HepG2 (cell line): ENCODE results near the gene SMARCD1. TPM values are rescaled to one million over a fixed set of nuclear protein-coding genes. Genes with fewer than 3 reads are reported as not detected.

Source experiments
- ATF1 ChIP-seq: IDR thresholded peaks from 2 replicates; pipeline ENCODE4 v1.6.1; 2016; ENCODE audit warnings: mild to moderate bottlenecking, control low read depth
- GTF2F1 ChIP-seq: fragments of 150-350 bp; IDR thresholded peaks from 2 replicates; pipeline ENCODE4 v1.6.1; 2014; ENCODE audit warnings: low read length
- POGZ ChIP-seq: sonication (generic); formaldehyde crosslinking; IDR thresholded peaks from 2 replicates; pipeline ENCODE4 v1.4.0; 2020; ENCODE audit warnings: mild to moderate bottlenecking, missing genetic modification reagents
- REPIN1 ChIP-seq: sonication (generic); formaldehyde crosslinking; IDR thresholded peaks from 2 replicates; pipeline ENCODE4 v1.8.0; 2022; ENCODE audit warnings: missing genetic modification reagents, low read depth, mild to moderate bottlenecking, borderline replicate concordance
- RFX3 ChIP-seq: IDR thresholded peaks from 2 replicates; pipeline ENCODE4 v1.6.1; 2016; ENCODE audit warnings: missing biosample characterization, missing genetic modification reagents
- SOX6 ChIP-seq, 2 experiments: fragments of 450-650 bp in 1 of 2; sonication (generic) in 1 of 2; formaldehyde crosslinking in 1 of 2; IDR thresholded peaks; 2 replicates each; pipeline versions ENCODE4 v1.4.0 to v1.6.1; 2017 to 2020; ENCODE audit warnings: antibody characterized with exemption in 1 of 2, mild to moderate bottlenecking in 1 of 2, missing genetic modification reagents in 1 of 2
- SP1 ChIP-seq, 2 experiments: fragments of 450-650 bp in 1 of 2; sonication (generic) in 1 of 2; formaldehyde crosslinking in 1 of 2; IDR thresholded peaks; 2 replicates each; pipeline versions ENCODE4 v1.4.0 to v1.6.1; 2016 to 2020; ENCODE audit warnings: missing genetic modification reagents in 1 of 2
- ZBTB8A ChIP-seq: sonication (generic); formaldehyde crosslinking; IDR thresholded peaks from 2 replicates; pipeline ENCODE4 v1.4.0; 2020; ENCODE audit warnings: mild to moderate bottlenecking, low read depth, missing genetic modification reagents, borderline replicate concordance
- ZNF17 ChIP-seq: sonication (generic); formaldehyde crosslinking; IDR thresholded peaks from 2 replicates; pipeline ENCODE4 v1.5.0; 2020; ENCODE audit warnings: mild to moderate bottlenecking, missing genetic modification reagents
- ZNF468 ChIP-seq: sonication (generic); formaldehyde crosslinking; IDR thresholded peaks from 2 replicates; pipeline ENCODE4 v1.8.0; 2022; ENCODE audit warnings: mild to moderate bottlenecking, moderate library complexity, missing genetic modification reagents
- ZNF484 ChIP-seq: sonication (generic); formaldehyde crosslinking; IDR thresholded peaks from 2 replicates; pipeline ENCODE4 v1.5.1; 2020; ENCODE audit warnings: mild to moderate bottlenecking, low read depth, missing genetic modification reagents, borderline replicate concordance
- ZNF713 ChIP-seq: sonication (generic); formaldehyde crosslinking; IDR thresholded peaks from 2 replicates; pipeline ENCODE4 v1.4.0; 2020; ENCODE audit warnings: mild to moderate bottlenecking, missing genetic modification reagents
- ZNF792 ChIP-seq: IDR thresholded peaks from 2 replicates; pipeline ENCODE4 v1.6.1; 2016
- polyA plus RNA-seq, 8 experiments: library from polyadenylated mRNA; depleted of rRNA in 3 of 8; stranded (reverse) in 7 of 8; unstranded in 1 of 8; fragments of >200 nt; fragmentation: Illumina TruSeq in 4 of 8; extraction: Trizol in 4 of 8; gene quantifications; 2 replicates each; pipeline versions ENCODE4 v1.2.1 to v1.2.3, GENCODE V29; 2011 to 2016; ENCODE audit warnings: low read depth in 4 of 8, missing spikeins in 1 of 8, mixed read lengths in 1 of 8; ENCODE audit not compliant: insufficient read depth in 1 of 8
- total RNA-seq, 5 experiments: library from RNA; depleted of rRNA; stranded (reverse); fragments of >200 nt; fragmentation: Illumina TruSeq; extraction: Trizol; gene quantifications; 2 replicates each; pipeline ENCODE4 v1.2.3, GENCODE V29; 2016; ENCODE audit warnings: low read depth in 1 of 5
- TF ChIP-seq, protein P1 (sequence below): sonication (generic); formaldehyde crosslinking; IDR thresholded peaks from 2 replicates; pipeline ENCODE4 v1.5.0; 2020; ENCODE audit warnings: mild to moderate bottlenecking, missing genetic modification reagents
- TF ChIP-seq, protein P2 (sequence below): sonication (generic); formaldehyde crosslinking; IDR thresholded peaks from 2 replicates; pipeline ENCODE4 v1.4.0; 2020; ENCODE audit warnings: missing genetic modification reagents, mild to moderate bottlenecking, borderline replicate concordance
- TF ChIP-seq, protein P3 (sequence below): sonication (generic); formaldehyde crosslinking; IDR thresholded peaks from 2 replicates; pipeline ENCODE4 v1.4.0; 2020; ENCODE audit warnings: missing genetic modification reagents
- TF ChIP-seq, protein P4 (sequence below): sonication (generic); formaldehyde crosslinking; IDR thresholded peaks from 2 replicates; pipeline ENCODE4 v1.5.0; 2020; ENCODE audit warnings: missing genetic modification reagents

The SMARCD1 gene
- total and polyA plus RNA-seq, 2 of the 13 experiments (the other 11 are each of a cell fraction or from before 2014, with no cell fraction given): 51.7 to 54.6 TPM

DNA sequence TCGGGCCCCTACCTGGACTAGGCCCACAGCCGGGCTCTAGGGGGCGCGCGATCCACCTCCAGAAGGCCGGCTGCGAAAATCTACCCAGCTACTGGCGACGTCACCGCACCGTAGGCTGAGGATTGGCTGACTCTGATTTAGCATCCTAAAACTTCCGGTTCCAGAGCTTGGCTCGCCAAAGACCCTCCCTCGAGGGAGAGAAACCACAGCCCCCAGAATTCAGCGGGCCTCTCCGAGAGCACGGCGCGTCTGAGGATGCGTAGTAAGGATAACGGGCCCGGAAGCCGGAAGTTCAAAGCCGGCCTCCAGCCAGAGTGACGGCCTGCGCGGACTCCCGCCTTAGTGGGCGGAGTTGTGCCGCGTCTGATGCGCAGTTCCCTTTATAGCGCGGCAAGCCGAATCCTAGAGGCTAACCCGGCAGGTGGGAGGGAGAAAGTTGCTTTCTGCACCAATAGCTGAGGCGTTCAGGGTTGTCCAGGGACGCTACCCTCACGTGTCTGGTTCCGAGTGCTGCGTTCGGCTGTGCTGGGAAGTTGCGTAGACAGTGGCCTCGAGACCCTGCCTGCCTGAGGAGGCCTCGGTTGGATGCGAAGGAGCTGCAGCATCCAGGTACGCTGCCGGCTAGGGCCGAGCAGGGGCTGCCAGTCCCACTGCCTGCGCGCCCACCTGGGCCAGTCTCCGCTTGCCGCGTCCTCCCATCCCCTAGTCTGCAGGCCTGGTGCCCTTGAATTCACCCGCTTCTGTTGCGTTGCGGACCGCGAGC is 26.7 kb downstream of the SMARCD1 start, which contains the start of gene COX14 (continued):
- TF ChIP-seq, protein P1, sequence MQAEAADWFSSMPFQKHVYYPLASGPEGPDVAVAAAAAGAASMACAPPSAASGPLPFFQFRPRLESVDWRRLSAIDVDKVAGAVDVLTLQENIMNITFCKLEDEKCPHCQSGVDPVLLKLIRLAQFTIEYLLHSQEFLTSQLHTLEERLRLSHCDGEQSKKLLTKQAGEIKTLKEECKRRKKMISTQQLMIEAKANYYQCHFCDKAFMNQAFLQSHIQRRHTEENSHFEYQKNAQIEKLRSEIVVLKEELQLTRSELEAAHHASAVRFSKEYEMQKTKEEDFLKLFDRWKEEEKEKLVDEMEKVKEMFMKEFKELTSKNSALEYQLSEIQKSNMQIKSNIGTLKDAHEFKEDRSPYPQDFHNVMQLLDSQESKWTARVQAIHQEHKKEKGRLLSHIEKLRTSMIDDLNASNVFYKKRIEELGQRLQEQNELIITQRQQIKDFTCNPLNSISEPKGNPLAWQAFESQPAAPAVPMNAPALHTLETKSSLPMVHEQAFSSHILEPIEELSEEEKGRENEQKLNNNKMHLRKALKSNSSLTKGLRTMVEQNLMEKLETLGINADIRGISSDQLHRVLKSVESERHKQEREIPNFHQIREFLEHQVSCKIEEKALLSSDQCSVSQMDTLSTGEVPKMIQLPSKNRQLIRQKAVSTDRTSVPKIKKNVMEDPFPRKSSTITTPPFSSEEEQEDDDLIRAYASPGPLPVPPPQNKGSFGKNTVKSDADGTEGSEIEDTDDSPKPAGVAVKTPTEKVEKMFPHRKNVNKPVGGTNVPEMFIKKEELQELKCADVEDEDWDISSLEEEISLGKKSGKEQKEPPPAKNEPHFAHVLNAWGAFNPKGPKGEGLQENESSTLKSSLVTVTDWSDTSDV (CRISPR knock-in tag): no peak
- no peak for TF ChIP-seq ZBTB8A (CRISPR knock-in tag)
- TF ChIP-seq, protein P2, sequence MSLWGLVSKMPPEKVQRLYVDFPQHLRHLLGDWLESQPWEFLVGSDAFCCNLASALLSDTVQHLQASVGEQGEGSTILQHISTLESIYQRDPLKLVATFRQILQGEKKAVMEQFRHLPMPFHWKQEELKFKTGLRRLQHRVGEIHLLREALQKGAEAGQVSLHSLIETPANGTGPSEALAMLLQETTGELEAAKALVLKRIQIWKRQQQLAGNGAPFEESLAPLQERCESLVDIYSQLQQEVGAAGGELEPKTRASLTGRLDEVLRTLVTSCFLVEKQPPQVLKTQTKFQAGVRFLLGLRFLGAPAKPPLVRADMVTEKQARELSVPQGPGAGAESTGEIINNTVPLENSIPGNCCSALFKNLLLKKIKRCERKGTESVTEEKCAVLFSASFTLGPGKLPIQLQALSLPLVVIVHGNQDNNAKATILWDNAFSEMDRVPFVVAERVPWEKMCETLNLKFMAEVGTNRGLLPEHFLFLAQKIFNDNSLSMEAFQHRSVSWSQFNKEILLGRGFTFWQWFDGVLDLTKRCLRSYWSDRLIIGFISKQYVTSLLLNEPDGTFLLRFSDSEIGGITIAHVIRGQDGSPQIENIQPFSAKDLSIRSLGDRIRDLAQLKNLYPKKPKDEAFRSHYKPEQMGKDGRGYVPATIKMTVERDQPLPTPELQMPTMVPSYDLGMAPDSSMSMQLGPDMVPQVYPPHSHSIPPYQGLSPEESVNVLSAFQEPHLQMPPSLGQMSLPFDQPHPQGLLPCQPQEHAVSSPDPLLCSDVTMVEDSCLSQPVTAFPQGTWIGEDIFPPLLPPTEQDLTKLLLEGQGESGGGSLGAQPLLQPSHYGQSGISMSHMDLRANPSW (CRISPR knock-in tag): no peak; the same call in 1 of the 2 replicates
- TF ChIP-seq, protein P3, sequence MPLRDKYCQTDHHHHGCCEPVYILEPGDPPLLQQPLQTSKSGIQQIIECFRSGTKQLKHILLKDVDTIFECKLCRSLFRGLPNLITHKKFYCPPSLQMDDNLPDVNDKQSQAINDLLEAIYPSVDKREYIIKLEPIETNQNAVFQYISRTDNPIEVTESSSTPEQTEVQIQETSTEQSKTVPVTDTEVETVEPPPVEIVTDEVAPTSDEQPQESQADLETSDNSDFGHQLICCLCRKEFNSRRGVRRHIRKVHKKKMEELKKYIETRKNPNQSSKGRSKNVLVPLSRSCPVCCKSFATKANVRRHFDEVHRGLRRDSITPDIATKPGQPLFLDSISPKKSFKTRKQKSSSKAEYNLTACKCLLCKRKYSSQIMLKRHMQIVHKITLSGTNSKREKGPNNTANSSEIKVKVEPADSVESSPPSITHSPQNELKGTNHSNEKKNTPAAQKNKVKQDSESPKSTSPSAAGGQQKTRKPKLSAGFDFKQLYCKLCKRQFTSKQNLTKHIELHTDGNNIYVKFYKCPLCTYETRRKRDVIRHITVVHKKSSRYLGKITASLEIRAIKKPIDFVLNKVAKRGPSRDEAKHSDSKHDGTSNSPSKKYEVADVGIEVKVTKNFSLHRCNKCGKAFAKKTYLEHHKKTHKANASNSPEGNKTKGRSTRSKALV (CRISPR knock-in tag): no peak
- no peak for TF ChIP-seq ZNF792 (CRISPR knock-in tag)
- no peak for TF ChIP-seq ZNF484
- no peak for TF ChIP-seq ZNF17 (CRISPR knock-in tag)
- TF ChIP-seq SP1 (IDR thresholded peaks at IDR 0.05): no peak
- TF ChIP-seq SP1 (CRISPR knock-in tag; IDR thresholded peaks at IDR 0.05): peak; percentile 42; the same call in 1 of the 2 replicates
- TF ChIP-seq ATF1 (CRISPR knock-in tag): peak; percentile 98
- peak; percentile 53; the same call in 1 of the 2 replicates for TF ChIP-seq ZNF468 (CRISPR knock-in tag)
- no peak for TF ChIP-seq SOX6 (IDR thresholded peaks at IDR 0.05)
- TF ChIP-seq SOX6 (CRISPR knock-in tag; IDR thresholded peaks at IDR 0.05): peak; percentile 68
- TF ChIP-seq, protein P4, sequence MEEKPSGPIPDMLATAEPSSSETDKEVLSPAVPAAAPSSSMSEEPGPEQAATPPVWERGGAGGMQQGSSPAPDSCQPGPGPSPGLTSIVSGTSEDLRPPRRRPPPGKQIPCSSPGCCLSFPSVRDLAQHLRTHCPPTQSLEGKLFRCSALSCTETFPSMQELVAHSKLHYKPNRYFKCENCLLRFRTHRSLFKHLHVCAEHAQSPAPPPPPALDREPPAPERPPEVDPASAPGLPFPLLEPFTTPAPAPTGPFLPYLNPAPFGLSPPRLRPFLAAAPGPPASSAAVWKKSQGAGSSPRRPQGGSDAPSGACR: no peak; the same call in 1 of the 2 replicates
- peak; percentile 92; the same call in 1 of the 2 replicates for TF ChIP-seq ZNF713 (CRISPR knock-in tag)
- no peak for TF ChIP-seq GTF2F1
- 0 out of 2 replicates have a peak, but pooled peaks have one; percentile 16 for TF ChIP-seq RFX3 (CRISPR knock-in tag)
- peak; percentile 79 for TF ChIP-seq POGZ
- TF ChIP-seq REPIN1: peak; percentile 83; the same call in 1 of the 2 replicates
